HEK293T (cell line): Measurements from ENCODE around the gene IGSF8.

ENCODE experiments used
- CTCF ChIA-PET: fragments of 350-600 bp; formaldehyde crosslinking; extraction: SDS; loops from one replicate; lab custom pipeline; 2021; ENCODE audit warnings: antibody characterized with exemption, inconsistent platforms; lab: Yijun Ruan, JAX
- POLR2A ChIA-PET: fragments of 350-600 bp; formaldehyde crosslinking; extraction: SDS; loops from one replicate; lab custom pipeline; 2020; ENCODE audit warnings: antibody characterized with exemption, inconsistent platforms; lab: Yijun Ruan, JAX
- DNase-seq: peaks from one replicate; pipeline ENCODE4 v3.0.0; 2012; ENCODE audit warnings: mixed read lengths; ENCODE audit errors: extremely low spot score
- ARNT ChIP-seq: fragments of 450-650 bp; IDR thresholded peaks from 2 replicates; pipeline ENCODE4 v1.6.1; 2017; ENCODE audit warnings: mild to moderate bottlenecking
- BHLHE40 ChIP-seq: fragments of 450-650 bp; IDR thresholded peaks from 2 replicates; pipeline ENCODE4 v1.6.1; 2016; ENCODE audit warnings: mild to moderate bottlenecking, moderate library complexity, borderline replicate concordance
- CTBP1 ChIP-seq: fragments of 450-650 bp; IDR thresholded peaks from 2 replicates; pipeline ENCODE4 v1.6.1; 2016; ENCODE audit warnings: borderline replicate concordance
- ELF4 ChIP-seq: fragments of 450-650 bp; IDR thresholded peaks from 2 replicates; pipeline ENCODE4 v1.6.1; 2017; ENCODE audit warnings: antibody characterized with exemption
- FOXA1 ChIP-seq: fragments of 450-650 bp; IDR thresholded peaks from 2 replicates; pipeline ENCODE4 v1.6.1; 2016; ENCODE audit warnings: mild to moderate bottlenecking
- FOXK2 ChIP-seq: fragments of 450-650 bp; IDR thresholded peaks from 2 replicates; pipeline ENCODE4 v1.6.1; 2016; ENCODE audit warnings: mild to moderate bottlenecking
- FOXM1 ChIP-seq: fragments of 450-650 bp; IDR thresholded peaks from 2 replicates; pipeline ENCODE4 v1.6.1; 2017; ENCODE audit warnings: mild to moderate bottlenecking, borderline replicate concordance
- HDGF ChIP-seq: fragments of 450-650 bp; IDR thresholded peaks from 2 replicates; pipeline ENCODE4 v1.6.1; 2017; ENCODE audit warnings: antibody characterized with exemption, borderline replicate concordance
- L3MBTL2 ChIP-seq: fragments of 450-650 bp; conservative IDR thresholded peaks from 2 replicates; pipeline ENCODE4 v1.6.1; 2016; ENCODE audit warnings: mild to moderate bottlenecking
- LEF1 ChIP-seq: fragments of 450-650 bp; IDR thresholded peaks from 2 replicates; pipeline ENCODE4 v1.6.1; 2017; ENCODE audit warnings: mild to moderate bottlenecking, borderline replicate concordance
- NFRKB ChIP-seq: fragments of 450-650 bp; IDR thresholded peaks from 2 replicates; pipeline ENCODE4 v1.6.1; 2016; ENCODE audit warnings: mild to moderate bottlenecking, moderate library complexity
- PKNOX1 ChIP-seq: fragments of 450-650 bp; IDR thresholded peaks from 2 replicates; pipeline ENCODE4 v1.6.1; 2016
- SP1 ChIP-seq: fragments of 450-650 bp; IDR thresholded peaks from 2 replicates; pipeline ENCODE4 v1.6.1; 2017
- SUZ12 ChIP-seq: fragments of 450-650 bp; IDR thresholded peaks from 2 replicates; pipeline ENCODE4 v1.6.1; 2016; ENCODE audit warnings: mild to moderate bottlenecking
- TARDBP ChIP-seq: fragments of 450-650 bp; IDR thresholded peaks from 2 replicates; pipeline ENCODE4 v1.6.1; 2016
- ZNF384 ChIP-seq: fragments of 450-650 bp; IDR thresholded peaks from 2 replicates; pipeline ENCODE4 v1.6.1; 2016

The IGSF8 gene

DNA sequence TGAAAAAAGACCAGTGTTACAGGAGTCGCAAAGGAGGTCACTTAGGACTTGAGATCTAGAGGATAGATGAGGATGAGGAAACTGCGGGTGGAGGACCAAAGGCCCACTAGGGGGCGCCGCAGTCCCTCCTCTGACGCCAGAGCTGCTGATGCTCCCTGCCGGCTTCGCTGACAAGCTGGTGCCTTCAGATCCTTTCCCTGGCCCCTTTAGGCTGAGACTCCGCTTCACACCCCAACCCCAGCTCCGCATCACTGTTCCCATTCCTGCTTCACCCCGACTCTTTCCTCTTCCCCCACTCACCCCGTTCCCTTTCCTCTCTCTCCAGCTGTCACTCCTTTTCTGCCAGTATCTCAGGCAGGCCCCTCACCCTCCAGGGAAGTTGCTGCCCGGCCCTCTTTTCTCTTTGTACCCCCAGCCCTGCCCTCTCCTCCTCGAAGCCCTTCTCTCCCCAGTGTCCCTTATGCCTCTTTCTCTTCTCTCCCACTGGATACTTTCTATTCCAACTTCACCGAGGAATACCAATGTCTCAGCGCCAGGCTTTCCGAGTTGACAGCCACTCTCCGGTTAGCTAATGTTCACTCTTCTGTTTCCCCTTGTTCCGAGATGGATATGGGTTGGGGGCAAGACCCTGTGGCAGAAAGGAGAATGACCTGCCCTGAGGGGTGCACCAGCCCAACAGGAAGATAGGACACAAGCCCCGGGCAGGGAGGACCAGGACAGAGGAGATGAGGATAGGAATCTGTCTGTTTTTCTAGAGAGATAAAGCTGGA, 12.5 kb downstream of the IGSF8 start:
- POLR2A ChIA-PET, result no interaction called here
- CTCF ChIA-PET, result interaction anchor here (0.6 to 2.6 kb wide), 23 partner anchors 8 to 291 kb away, joined by 3 to 20 read pairs (median 4); partner anchors contain the start of gene IGSF8
- peak; percentile 93 for DNase-seq
- no peak for TF ChIP-seq FOXA1
- no peak for TF ChIP-seq TARDBP
- TF ChIP-seq NFRKB, result no peak
- TF ChIP-seq SP1, result no peak
- TF ChIP-seq BHLHE40, result no peak
- no peak for TF ChIP-seq L3MBTL2
- TF ChIP-seq FOXM1, result no peak
- no peak for TF ChIP-seq PKNOX1
- no peak for TF ChIP-seq LEF1

GRCh38 chr1:160084771-160085321, 13.6 kb downstream of the IGSF8 start:
- TF ChIP-seq PKNOX1 (no peak), FOXK2 (no peak), ELF4 (no peak), CTBP1 (no peak), HDGF (no peak), ARNT (no peak), SUZ12 (no peak), NFRKB (no peak), ZNF384 (no peak)
- ChIA-PET CTCF (interaction anchor here (0.5 to 2.4 kb wide), 8 partner anchors 9 to 291 kb away, joined by 3 to 13 read pairs (median 4); partner anchors contain the start of gene DCAF8), POLR2A (no interaction called here)
- no peak for DNase-seq

GRCh38 chr1:160083968-160084770, 14.2 kb downstream of the IGSF8 start:
- ChIA-PET CTCF (interaction anchor here (0.6 to 2.4 kb wide), 6 partner anchors 9 to 368 kb away, joined by 3 to 13 read pairs (median 4); partner anchors contain the start of gene DCAF8), POLR2A (no interaction called here)
- TF ChIP-seq ELF4 (no peak), NFRKB (no peak), SP1 (no peak), FOXM1 (no peak), FOXK2 (no peak)
- DNase-seq, result no peak

GRCh38 chr1:160082926-160083325, 15.5 kb downstream of the IGSF8 start:
- no peak for DNase-seq
- POLR2A ChIA-PET, result no interaction called here
- CTCF ChIA-PET, result interaction anchor here (1.5 kb wide), 1 partner anchor 25 kb away, joined by 3 read pairs; no protein-coding TSS in a partner anchor

DNA sequence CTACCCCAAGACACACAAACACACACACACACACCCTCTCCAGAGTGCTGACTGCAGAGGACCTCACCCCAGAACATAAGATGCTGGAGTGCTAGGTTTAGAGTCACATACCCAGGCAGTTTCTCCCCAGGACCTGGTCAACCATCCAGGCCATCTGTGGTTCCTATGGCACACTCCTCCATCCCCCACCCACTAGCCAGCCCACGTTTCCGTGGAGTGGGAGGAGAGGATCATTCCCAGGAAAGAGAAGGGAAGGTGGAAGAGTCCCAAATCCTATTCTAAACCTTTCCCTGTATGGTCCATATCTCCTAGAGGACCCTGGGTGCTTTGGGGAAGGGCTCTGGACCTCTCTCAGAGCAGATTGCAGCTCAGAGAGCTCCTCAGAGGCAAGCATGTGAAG, 15.9 kb downstream of the IGSF8 start:
- TF ChIP-seq ZNF384, result no peak
- no peak for TF ChIP-seq HDGF
- TF ChIP-seq LEF1, result no peak
- no peak for TF ChIP-seq FOXM1
- no peak for TF ChIP-seq BHLHE40
- TF ChIP-seq SP1, result no peak
- no peak for TF ChIP-seq ELF4
- no peak for TF ChIP-seq PKNOX1
- no peak for TF ChIP-seq SUZ12
- no peak for TF ChIP-seq FOXA1
- no peak for DNase-seq
- CTCF ChIA-PET, result interaction anchor here (0.6 to 1.5 kb wide), 3 partner anchors 12 to 24 kb away, joined by 3 to 5 read pairs (median 3); no protein-coding TSS in a partner anchor
- POLR2A ChIA-PET, result no interaction called here

More at GRCh38 chr1:160082926-160083325, 15.5 kb downstream of the IGSF8 start:
- TF ChIP-seq BHLHE40 (no peak), FOXA1 (no peak), ZNF384 (no peak), TARDBP (no peak), ELF4 (no peak), NFRKB (no peak), L3MBTL2 (no peak), LEF1 (no peak)
